Type B pancreatic cell (in vitro differentiated cells): ENCODE data around the gene TEX2. TPM values are rescaled to one million over a fixed set of nuclear protein-coding genes. Genes with fewer than 3 reads are reported as not detected.

Source experiments
- DNase-seq: peaks from one replicate; pipeline ENCODE4 v3.0.0; 2021; ENCODE audit warnings: mixed read lengths; ENCODE audit not compliant: unreplicated experiment; ENCODE audit errors: extremely low spot score
- H3K27ac Mint-ChIP-seq: 2 replicates; pipeline ENCODE4 v1.8.0; 2021; ENCODE audit warnings: mild to moderate bottlenecking, mixed read lengths
- H3K27me3 Mint-ChIP-seq: 2 replicates; pipeline ENCODE4 v1.8.0; 2021; ENCODE audit warnings: mixed read lengths
- H3K36me3 Mint-ChIP-seq: 2 replicates; pipeline ENCODE4 v1.8.0; 2021; ENCODE audit warnings: mixed read lengths
- H3K4me1 Mint-ChIP-seq: one replicate; pipeline ENCODE4 v1.8.0; 2021; ENCODE audit warnings: mixed read lengths; ENCODE audit not compliant: unreplicated experiment
- H3K4me3 Mint-ChIP-seq: 2 replicates; pipeline ENCODE4 v1.8.0; 2021; ENCODE audit warnings: mild to moderate bottlenecking, mixed read lengths
- H3K9me3 Mint-ChIP-seq: 2 replicates; pipeline ENCODE4 v1.8.0; 2021; ENCODE audit warnings: mixed read lengths
- CTCF ChIP-seq: fragments of 200-600 bp; sonication (generic); conservative IDR thresholded peaks from 2 replicates; pipeline ENCODE4 v1.5.0; 2021; ENCODE audit warnings: antibody characterized with exemption, mild to moderate bottlenecking
- total RNA-seq: library from RNA; stranded (reverse); gene quantifications from 2 replicates; pipeline ENCODE4 v1.2.1, GENCODE V29; 2021; ENCODE audit warnings: low replicate concordance

TEX2 gene
- total RNA-seq, 1 donor from 2014 or later, result 23.3 TPM

DNA sequence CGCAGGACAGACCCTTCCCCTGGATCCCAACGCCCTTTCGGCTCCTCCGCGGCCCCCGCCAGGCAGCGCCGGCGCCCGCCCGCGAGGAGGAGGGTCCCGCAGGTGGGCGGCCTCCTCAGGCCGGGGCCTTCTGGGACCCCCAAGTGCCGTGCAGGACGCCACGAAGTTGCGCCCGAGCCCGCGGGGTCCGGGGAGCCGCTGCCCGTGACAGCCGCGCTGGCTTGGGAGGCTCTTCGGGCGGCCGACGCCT, 133.6 kb downstream of the TEX2 start:
- Mint-ChIP-seq H3K27me3 (peaks cover 16% of the 10 kb centered on the region), H3K9me3 (no peaks in the 10 kb centered on the region)

DNA sequence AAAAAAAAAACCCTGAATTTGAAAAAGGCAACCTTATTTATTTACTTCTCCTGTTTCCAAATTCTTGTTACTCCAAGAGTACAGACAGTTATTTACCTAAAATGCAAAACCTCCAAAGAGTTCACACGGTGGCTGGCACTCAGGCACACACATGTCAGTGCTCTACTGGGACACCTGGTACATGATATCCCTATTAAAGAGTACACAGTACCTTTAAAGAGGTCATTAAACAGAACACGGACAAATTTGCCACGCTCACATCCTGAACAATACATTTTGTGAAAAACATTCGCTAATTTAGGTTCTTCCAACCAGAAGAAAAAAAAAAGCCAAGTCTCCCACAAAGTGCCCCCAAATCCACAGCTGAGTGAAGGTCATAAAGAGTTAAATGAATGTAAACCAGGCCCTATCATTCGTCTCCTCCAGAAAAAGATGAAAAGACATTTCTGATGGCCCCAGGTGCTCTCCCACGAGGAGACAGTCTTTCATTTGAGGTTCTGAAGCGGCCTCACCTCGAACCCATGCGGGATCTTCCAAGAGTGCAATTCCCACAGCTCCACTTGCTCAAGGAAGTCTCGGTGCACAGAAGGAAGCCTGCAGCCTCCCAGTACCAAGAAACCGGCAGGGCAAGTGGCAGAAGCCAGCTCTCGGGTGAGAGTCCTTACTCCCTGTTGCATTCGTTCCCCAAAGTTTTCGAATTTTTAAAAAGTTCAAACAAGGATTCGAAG, 134.1 kb downstream of the TEX2 start:
- Mint-ChIP-seq H3K4me1 (peaks cover 23% of the 10 kb centered on the region), H3K27ac (peak overlapping the region; percentile 86), H3K9me3 (no peaks in the 10 kb centered on the region), H3K27me3 (peaks cover 16% of the 10 kb centered on the region), H3K4me3 (peak overlapping the region; percentile 91), H3K36me3 (peaks cover 6% of the 10 kb centered on the region)
- DNase-seq, result no peak
- no peak for TF ChIP-seq CTCF

More for the DNA sequence above, 133.6 kb downstream of the TEX2 start:
- no peak for TF ChIP-seq CTCF
- H3K36me3 Mint-ChIP-seq, result peaks cover 3% of the 10 kb centered on the region
- H3K4me3 Mint-ChIP-seq, result peak overlapping the region; percentile 91
- DNase-seq, result no peak
- H3K27ac Mint-ChIP-seq, result peak overlapping the region; percentile 86
- H3K4me1 Mint-ChIP-seq, result peaks cover 23% of the 10 kb centered on the region

DNA sequence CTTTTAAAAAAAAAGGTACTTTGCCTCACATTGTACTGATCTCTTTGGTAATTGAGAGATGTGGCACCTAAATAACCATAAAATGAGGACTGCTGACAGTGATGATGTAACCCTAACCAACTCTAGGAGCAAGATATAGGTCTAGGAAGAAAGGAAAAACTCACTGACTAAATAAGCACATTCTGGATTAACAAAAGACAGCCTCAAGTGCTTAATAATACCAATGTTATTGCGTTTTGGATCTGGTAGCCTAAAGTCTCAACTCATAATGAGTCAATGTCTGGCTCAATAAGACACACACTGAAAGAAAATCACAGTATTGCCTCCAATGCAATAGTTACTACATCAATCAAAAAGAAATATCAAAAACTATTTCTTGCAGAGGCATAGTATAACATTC, 136.1 kb downstream of the TEX2 start:
- peaks cover 12% of the 10 kb centered on the region for H3K27me3 Mint-ChIP-seq

DNA sequence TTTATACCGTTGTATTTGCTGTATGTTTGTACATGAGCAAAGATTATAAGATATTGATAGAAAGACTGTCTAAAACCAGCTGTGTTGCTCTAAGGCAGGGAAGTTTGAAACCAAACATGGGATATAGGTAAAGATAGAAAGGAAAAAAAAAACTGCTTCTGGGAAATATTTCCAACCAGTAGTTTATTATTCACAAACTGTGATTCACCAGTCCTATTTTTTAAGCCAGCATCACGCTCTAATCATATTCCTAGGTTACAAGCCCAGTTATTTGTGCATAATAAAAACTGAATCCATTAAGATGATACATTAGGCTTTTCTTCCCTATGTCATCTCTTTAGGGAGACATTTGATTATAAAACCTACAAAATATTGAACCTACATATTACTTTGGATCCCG, 137.1 kb downstream of the TEX2 start:
- no peaks in the 10 kb centered on the region for H3K9me3 Mint-ChIP-seq
- no peak for TF ChIP-seq CTCF
- H3K4me1 Mint-ChIP-seq, result peaks cover 21% of the 10 kb centered on the region
- H3K4me3 Mint-ChIP-seq, result no peak overlapping the region
- H3K27me3 Mint-ChIP-seq, result peaks cover 10% of the 10 kb centered on the region
- peaks cover 8% of the 10 kb centered on the region for H3K36me3 Mint-ChIP-seq
- no peak overlapping the region for H3K27ac Mint-ChIP-seq
- no peak for DNase-seq

More for the DNA sequence above, 136.1 kb downstream of the TEX2 start:
- Mint-ChIP-seq H3K27ac (no peak overlapping the region), H3K9me3 (no peaks in the 10 kb centered on the region), H3K36me3 (peaks cover 8% of the 10 kb centered on the region), H3K4me3 (peak overlapping the region; percentile 68), H3K4me1 (peaks cover 18% of the 10 kb centered on the region)
- DNase-seq, result no peak
- no peak for TF ChIP-seq CTCF

GRCh38 chr17:64124609-64125008, 138.5 kb downstream of the TEX2 start:
- no peak for TF ChIP-seq CTCF
- H3K27ac Mint-ChIP-seq, result no peak overlapping the region
- H3K9me3 Mint-ChIP-seq, result no peaks in the 10 kb centered on the region
- DNase-seq, result no peak
- H3K4me3 Mint-ChIP-seq, result no peak overlapping the region
- peaks cover 3% of the 10 kb centered on the region for H3K27me3 Mint-ChIP-seq
- peaks cover 8% of the 10 kb centered on the region for H3K36me3 Mint-ChIP-seq
- H3K4me1 Mint-ChIP-seq, result peaks cover 23% of the 10 kb centered on the region
